NCI-H1105 treated with DMSO at 0.1 percent for 48 hours (cell line): ENCODE results near the gene HYDIN.
"Not testable (repeated sequence)": the region's sequence is repeated elsewhere in the genome, so short reads cannot be mapped to it uniquely, and the experiment has no call there.

Source experiments
- DNase-seq: peaks from one replicate; lab custom pipeline; 2025; lab: John Stamatoyannopoulos, UW

HYDIN gene

GRCh38 chr16:70999735-71000134 lies 230.8 kb downstream of the HYDIN start:
- DNase-seq, result peak; percentile 13

DNA sequence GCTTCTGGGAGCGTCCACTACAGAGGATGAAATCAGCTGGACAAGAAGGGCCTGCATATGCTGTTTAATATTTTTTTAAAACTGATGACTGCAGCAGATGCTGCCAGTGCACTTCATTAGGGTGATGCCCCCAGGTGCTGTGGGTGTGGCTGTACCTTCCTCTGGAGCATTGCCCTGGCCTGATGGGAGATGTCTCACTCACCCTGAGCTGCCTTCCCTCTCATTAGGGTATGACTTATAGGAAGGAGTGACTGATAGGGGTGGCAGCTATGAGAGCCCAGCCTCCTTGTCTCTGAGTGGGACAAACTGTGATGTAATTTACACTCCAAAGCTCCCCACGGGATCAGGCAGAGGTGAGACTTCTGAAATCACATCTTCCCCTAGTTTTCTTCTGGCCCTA lies 234.7 kb downstream of the HYDIN start:
- DNase-seq, result not testable (repeated sequence)

- not testable (repeated sequence) for DNase-seq
Observed at GRCh38 chr16:70992511-70992910, 238.0 kb downstream of the HYDIN start.

DNA sequence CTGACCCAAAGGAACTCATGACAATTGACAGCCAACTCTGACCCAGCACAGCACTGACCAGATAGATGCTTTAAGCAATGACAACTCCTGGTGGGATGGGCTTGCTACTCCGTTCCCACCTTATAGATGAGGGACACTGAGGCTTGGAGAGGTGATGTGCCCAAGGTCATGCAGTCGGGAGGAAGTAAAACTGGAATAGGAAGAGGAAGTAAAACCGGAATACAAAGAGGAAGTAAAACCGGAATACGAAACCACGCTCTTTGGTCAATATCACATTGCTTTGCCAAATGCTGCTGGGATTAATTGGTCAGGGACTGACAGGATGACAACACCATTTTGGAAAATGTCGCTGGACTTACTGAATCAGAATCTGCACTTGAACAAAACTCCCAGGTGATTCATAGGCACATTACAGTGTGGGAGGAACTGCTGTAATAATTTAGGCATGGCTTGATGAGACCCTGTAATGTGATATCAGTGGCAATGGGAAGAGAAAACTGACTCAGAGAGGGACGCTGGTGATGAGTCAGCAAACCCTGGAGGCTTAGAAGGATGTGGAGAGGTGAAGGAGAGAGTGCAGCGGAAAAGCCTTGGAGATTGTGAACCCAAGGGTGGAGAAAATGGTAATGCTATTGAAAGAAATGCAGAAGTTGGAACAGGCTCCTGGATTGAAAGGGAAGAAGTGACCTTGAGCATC lies 243.4 kb downstream of the HYDIN start:
- DNase-seq, result not testable (repeated sequence)

DNA sequence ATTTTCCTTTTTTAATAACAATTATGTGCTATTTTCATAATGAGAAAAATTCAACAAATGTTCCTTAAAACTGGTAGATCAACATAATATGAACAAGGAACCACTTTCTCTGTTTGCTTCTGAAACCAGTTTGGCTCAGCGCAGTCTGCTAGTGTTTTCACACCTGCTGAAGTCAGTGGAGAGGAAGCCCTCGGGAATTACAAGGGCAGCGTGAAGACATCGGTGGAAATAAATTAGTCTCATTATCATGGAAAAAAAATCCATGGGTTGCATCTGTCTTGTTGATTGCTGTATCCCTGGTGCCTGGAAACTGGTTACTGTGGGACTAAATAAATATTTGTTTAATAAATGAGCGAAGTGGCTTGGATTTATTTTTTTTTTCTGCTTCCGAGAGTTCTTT lies 245.8 kb downstream of the HYDIN start:
- DNase-seq, result peak; percentile 72

GRCh38 chr16:70968332-70968731 lies 262.2 kb downstream of the HYDIN start:
- not testable (repeated sequence) for DNase-seq

GRCh38 chr16:70960169-70960568 lies 270.4 kb downstream of the HYDIN start:
- peak; percentile 1 for DNase-seq

- DNase-seq, result not testable (repeated sequence)
Observed at GRCh38 chr16:70954922-70955321, 275.6 kb downstream of the HYDIN start.

DNA sequence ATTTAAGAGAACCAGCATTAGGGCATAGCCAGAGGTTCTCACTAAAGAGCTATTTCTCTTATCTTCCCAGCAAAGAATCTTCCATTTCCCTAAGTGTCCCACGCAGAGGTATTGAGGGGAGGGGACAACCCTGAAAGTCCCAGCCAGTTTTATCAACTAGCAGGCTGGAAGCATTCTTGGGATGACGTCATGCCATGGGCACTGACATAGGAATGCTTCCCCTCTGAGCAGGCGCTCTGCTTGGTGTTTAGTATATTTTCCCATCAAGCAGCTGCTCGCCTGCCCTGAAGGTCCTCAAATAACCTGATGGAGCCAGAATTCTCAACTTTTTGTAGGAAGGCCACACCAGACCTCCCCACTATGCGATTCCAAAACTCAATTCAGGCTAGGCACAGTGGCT lies 276.7 kb downstream of the HYDIN start:
- not testable (repeated sequence) for DNase-seq

GRCh38 chr16:70943551-70943950 lies 287.0 kb downstream of the HYDIN start:
- DNase-seq, result not testable (repeated sequence)

GRCh38 chr16:70939690-70940359 lies 290.7 kb downstream of the HYDIN start:
- not testable (repeated sequence) for DNase-seq

DNA sequence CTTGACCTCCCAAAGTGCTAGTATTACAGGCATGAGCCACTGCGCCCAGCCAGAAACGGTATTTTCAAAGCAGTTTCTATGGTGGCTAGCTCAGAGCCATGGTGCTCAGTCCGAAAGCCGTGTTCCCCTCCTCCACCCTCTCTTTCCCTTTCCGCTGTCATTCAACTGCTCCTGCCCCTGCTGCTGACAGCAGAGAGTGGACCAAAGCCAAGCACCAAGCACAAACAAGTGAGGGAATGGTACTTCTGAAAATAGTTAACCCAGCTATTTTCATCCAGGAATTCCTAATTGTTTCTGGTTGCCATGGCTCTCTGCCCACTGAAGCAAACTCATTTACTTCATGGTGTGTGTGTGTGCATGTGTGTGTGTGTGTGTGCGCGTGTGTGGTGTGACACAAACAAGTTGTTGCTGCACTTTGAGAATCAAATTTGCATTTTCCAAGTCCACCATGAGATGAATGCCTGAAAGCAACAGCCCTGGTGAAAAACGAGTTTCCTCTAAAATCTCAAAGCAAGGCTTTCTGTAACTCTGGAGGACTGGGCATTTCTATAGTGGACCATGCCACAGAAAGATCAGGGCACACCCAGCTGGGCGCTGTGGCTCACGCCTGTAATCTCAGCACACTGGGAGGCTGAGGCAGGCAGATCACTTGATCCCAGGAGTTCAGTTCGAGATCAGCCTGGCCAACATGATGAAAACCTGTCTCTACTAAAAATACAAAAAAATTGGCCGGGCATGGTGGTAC lies 293.6 kb downstream of the HYDIN start:
- DNase-seq, result peak; percentile 1

DNA sequence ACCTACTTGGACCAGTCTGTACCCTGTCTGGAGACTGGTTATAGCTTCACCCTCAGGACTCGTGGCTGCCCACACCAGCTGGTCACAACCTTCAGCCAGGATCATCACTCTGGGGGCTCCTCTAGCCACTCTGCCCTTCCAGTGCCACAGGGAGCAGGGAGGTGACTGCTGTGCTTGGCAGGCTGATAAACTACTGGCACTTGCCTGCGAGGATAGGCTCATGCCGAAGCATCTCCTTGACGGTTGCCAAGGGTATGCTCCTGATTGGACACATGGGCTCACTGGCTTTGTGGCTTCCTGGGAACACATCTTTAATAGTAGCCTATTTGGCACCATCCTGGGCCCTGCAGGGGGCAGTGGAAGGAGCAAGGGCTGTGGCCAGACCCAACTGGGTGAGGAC lies 295.2 kb downstream of the HYDIN start:
- DNase-seq, result not testable (repeated sequence)

- not testable (repeated sequence) for DNase-seq
Observed at GRCh38 chr16:70933746-70934145, 296.8 kb downstream of the HYDIN start.

DNA sequence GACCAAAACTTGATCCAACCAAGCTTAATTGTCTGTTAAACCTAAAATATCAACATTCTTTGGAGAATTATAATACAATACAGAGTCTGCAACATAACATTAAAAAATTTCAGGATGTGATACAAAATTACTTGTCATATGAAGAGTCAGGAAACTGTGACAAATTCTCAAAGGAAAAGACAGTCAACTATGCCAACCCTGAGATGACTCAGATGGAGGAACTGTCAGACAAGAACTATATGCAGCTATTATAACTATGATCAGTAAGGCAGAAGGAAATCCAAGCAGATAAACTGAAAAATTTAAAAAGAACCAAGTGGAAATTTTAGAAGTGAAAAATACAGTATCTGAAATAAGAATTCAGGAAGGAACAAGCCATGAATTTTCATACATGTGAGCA lies 299.8 kb downstream of the HYDIN start:
- not testable (repeated sequence) for DNase-seq

- peak; percentile 33 for DNase-seq
Observed at GRCh38 chr16:70922164-70922563, 308.4 kb downstream of the HYDIN start.

DNA sequence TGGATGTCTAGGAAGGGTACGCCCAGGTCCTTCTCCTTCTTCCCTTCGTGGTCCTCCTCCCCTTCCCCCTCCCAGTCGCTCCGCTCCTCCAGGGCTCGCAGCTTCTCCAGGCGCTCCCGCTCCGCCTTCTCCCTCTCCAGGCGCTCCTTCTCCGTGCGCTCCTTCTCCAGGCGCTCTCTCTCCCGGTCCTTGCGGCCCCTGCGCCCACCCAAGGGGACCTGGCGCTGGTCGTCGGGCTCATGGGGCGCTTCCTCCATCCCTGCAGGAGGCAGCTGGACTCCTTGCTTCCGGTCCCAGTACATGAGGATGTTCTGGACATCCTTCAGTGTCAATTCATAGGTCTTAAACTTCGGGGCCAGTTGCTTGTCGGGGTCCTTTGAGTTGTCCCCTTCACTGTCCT lies 309.9 kb downstream of the HYDIN start:
- DNase-seq, result not testable (repeated sequence)

- not testable (repeated sequence) for DNase-seq
Observed at GRCh38 chr16:70888208-70888607, 342.3 kb downstream of the HYDIN start.

- not testable (repeated sequence) for DNase-seq
Observed at GRCh38 chr16:70884652-70885051, 345.9 kb downstream of the HYDIN start.

GRCh38 chr16:70882311-70882710 lies 348.2 kb downstream of the HYDIN start:
- not testable (repeated sequence) for DNase-seq

GRCh38 chr16:70877895-70878294 lies 352.6 kb downstream of the HYDIN start:
- not testable (repeated sequence) for DNase-seq

- not testable (repeated sequence) for DNase-seq
Observed at GRCh38 chr16:70876442-70876841, 354.1 kb downstream of the HYDIN start.

GRCh38 chr16:70864698-70865097 lies 365.8 kb downstream of the HYDIN start:
- not testable (repeated sequence) for DNase-seq
